Hepatocyte (in vitro differentiated cells): ENCODE results near the gene DNMT3A. TPM values are rescaled to one million over a fixed set of nuclear protein-coding genes. Genes with fewer than 3 reads are reported as not detected.

ENCODE experiments used
- DNase-seq: peaks from one replicate; pipeline ENCODE4 v3.0.0-alpha.2; 2016; ENCODE audit warnings: low spot score
- H2AFZ ChIP-seq: fragments of 200-600 bp; sonication (generic); 2 replicates; pipeline ENCODE4 v1.6.0; 2016; ENCODE audit warnings: antibody characterized with exemption, mild to moderate bottlenecking
- H3K27ac ChIP-seq: fragments of 200-600 bp; sonication (generic); 2 replicates; pipeline ENCODE4 v1.5.1; 2016; ENCODE audit warnings: mild to moderate bottlenecking
- H3K27me3 ChIP-seq: fragments of 200-600 bp; sonication (generic); 2 replicates; pipeline ENCODE4 v1.6.1; 2016
- H3K36me3 ChIP-seq: fragments of 200-600 bp; sonication (generic); replicated peaks from 2 replicates; pipeline ENCODE4 v1.5.1; 2016; ENCODE audit warnings: low read depth; ENCODE audit not compliant: insufficient read depth
- H3K4me1 ChIP-seq: fragments of 200-600 bp; sonication (generic); 2 replicates; pipeline ENCODE4 v1.5.1; 2016; ENCODE audit warnings: mild to moderate bottlenecking, moderate library complexity; ENCODE audit not compliant: insufficient read depth
- H3K4me2 ChIP-seq: fragments of 200-600 bp; sonication (generic); 2 replicates; pipeline ENCODE4 v1.6.0; 2016
- H3K4me3 ChIP-seq: fragments of 200-600 bp; sonication (generic); 2 replicates; pipeline ENCODE4 v1.5.1; 2016; ENCODE audit warnings: mild to moderate bottlenecking
- H3K79me2 ChIP-seq: fragments of 200-600 bp; sonication (generic); 2 replicates; pipeline ENCODE4 v1.6.0; 2017; ENCODE audit warnings: mild to moderate bottlenecking
- H3K9me2 ChIP-seq: fragments of 200-600 bp; sonication (generic); replicated peaks from 2 replicates; pipeline ENCODE4 v1.6.0; 2017; ENCODE audit warnings: mild to moderate bottlenecking; ENCODE audit not compliant: insufficient read depth
- H3K9me3 ChIP-seq: fragments of 200-600 bp; sonication (generic); 2 replicates; pipeline ENCODE4 v1.5.1; 2016; ENCODE audit warnings: low read depth, mild to moderate bottlenecking
- H4K20me1 ChIP-seq: fragments of 200-600 bp; sonication (generic); 2 replicates; pipeline ENCODE4 v1.6.0; 2016; ENCODE audit warnings: mild to moderate bottlenecking; ENCODE audit not compliant: insufficient read depth, poor library complexity, severe bottlenecking
- CTCF ChIP-seq: fragments of 200-600 bp; sonication (generic); IDR thresholded peaks from 2 replicates; pipeline ENCODE4 v1.5.1; 2016; ENCODE audit warnings: antibody characterized with exemption, mild to moderate bottlenecking; ENCODE audit not compliant: poor library complexity
- EZH2 ChIP-seq: fragments of 200-600 bp; sonication (generic); IDR thresholded peaks from 2 replicates; pipeline ENCODE4 v1.6.1; 2016; ENCODE audit warnings: antibody characterized with exemption, mild to moderate bottlenecking, borderline replicate concordance
- EZH2phosphoT487 ChIP-seq: fragments of 200-600 bp; sonication (generic); IDR thresholded peaks from one replicate; pipeline ENCODE4 v1.6.1; 2018; ENCODE audit warnings: antibody characterized with exemption, mild to moderate bottlenecking, low read depth, moderate library complexity; ENCODE audit not compliant: unreplicated experiment, severe bottlenecking
- WGBS: methylation state at CpG from one replicate; pipeline ENCODE4 v1.1.6; 2016; ENCODE audit warnings: low lambda C conversion rate; ENCODE audit errors: missing lambda C conversion rate; 5-methylcytosine and 5-hydroxymethylcytosine counted together
- polyA plus RNA-seq: library from polyadenylated mRNA; unstranded; fragments of >200 nt; fragmentation: Nextera tagmentation; extraction: Ambion mirVana; gene quantifications from 2 replicates; pipeline ENCODE4 v1.2.1, GENCODE V29; 2016
- total RNA-seq: library from RNA; depleted of rRNA; stranded (reverse); fragments of >200 nt; gene quantifications from 2 replicates; pipeline ENCODE4 v1.2.3, GENCODE V29; 2014

The DNMT3A gene
- total and polyA plus RNA-seq, 2 experiments from 2014 or later: 28.3 to 43.8 TPM

GRCh38 chr2:25230198-25230947, 111.4 kb downstream of the DNMT3A start:
- WGBS: 82% methylated on average over 15 of the region's 16 CpGs
- Histone ChIP-seq H3K9me3 (no peaks in the 10 kb centered on the region), H3K79me2 (no peaks in the 10 kb centered on the region), H4K20me1 (peaks cover 3% of the 10 kb centered on the region), H3K27ac (peak overlapping the region; percentile 29), H3K9me2 (no peaks in the 10 kb centered on the region), H3K4me3 (no peak overlapping the region), H3K36me3 (peaks cover 3% of the 10 kb centered on the region), H2AFZ (no peak overlapping the region), H3K4me1 (peaks cover 7% of the 10 kb centered on the region), H3K27me3 (no peaks in the 10 kb centered on the region), H3K4me2 (no peak overlapping the region)
- no peak for DNase-seq
- TF ChIP-seq EZH2 (no peak), EZH2phosphoT487 (no peak), CTCF (no peak)

- peaks cover 7% of the 10 kb centered on the region for H3K4me1 ChIP-seq
- H3K4me3 ChIP-seq: no peak overlapping the region
- no peak overlapping the region for H2AFZ ChIP-seq
- no peaks in the 10 kb centered on the region for H3K9me2 ChIP-seq
- H4K20me1 ChIP-seq: peaks cover 3% of the 10 kb centered on the region
- no peaks in the 10 kb centered on the region for H3K27me3 ChIP-seq
- TF ChIP-seq CTCF: no peak
- TF ChIP-seq EZH2phosphoT487: no peak
- no peak for TF ChIP-seq EZH2
- no peaks in the 10 kb centered on the region for H3K79me2 ChIP-seq
- H3K9me3 ChIP-seq: no peaks in the 10 kb centered on the region
- peaks cover 3% of the 10 kb centered on the region for H3K36me3 ChIP-seq
- WGBS: 67% methylated on average over 15 of the region's 15 CpGs
- no peak for DNase-seq
- peak overlapping the region; percentile 23 for H3K4me2 ChIP-seq
- H3K27ac ChIP-seq: peak overlapping the region; percentile 29
Measured at GRCh38 chr2:25229279-25230197, 112.2 kb downstream of the DNMT3A start.

- 13% methylated on average over 9 of the region's 9 CpGs for WGBS
- H3K36me3 ChIP-seq: peaks cover under 1% of the 10 kb centered on the region
- H2AFZ ChIP-seq: no peak overlapping the region
- no peak overlapping the region for H3K4me3 ChIP-seq
- H3K79me2 ChIP-seq: no peaks in the 10 kb centered on the region
- peaks cover 7% of the 10 kb centered on the region for H3K4me1 ChIP-seq
- peaks cover under 1% of the 10 kb centered on the region for H4K20me1 ChIP-seq
- no peaks in the 10 kb centered on the region for H3K9me2 ChIP-seq
- no peaks in the 10 kb centered on the region for H3K27me3 ChIP-seq
- peak overlapping the region; percentile 15 for H3K27ac ChIP-seq
- TF ChIP-seq CTCF: peak; percentile 57
- TF ChIP-seq EZH2phosphoT487: no peak
- no peak for TF ChIP-seq EZH2
- peak; percentile 84 for DNase-seq
- H3K4me2 ChIP-seq: peak overlapping the region; percentile 23
- H3K9me3 ChIP-seq: no peaks in the 10 kb centered on the region
Measured at GRCh38 chr2:25228848-25229278, 112.9 kb downstream of the DNMT3A start.
